Stimulated activated memory B cell treated with anti-CD40 and anti-IgM and Interleukin-4, amounts not matched to agents 10 μg/mL and 1 μg/mL and 100 μg/mL, for 72 hours (primary cell): Measurements from ENCODE around the gene HOXB2.

Source experiments
- ATAC-seq: fragments of 150-1000 bp; cut with Tn5 transposase; 2 replicates; pipeline ENCODE4 v1.10.0; 2021
- H3K27ac Mint-ChIP-seq: one replicate; pipeline ENCODE4 v1.8.0; 2022; ENCODE audit warnings: mild to moderate bottlenecking, mixed read lengths
- H3K27me3 Mint-ChIP-seq: one replicate; pipeline ENCODE4 v1.8.0; 2022; ENCODE audit warnings: mixed read lengths
- H3K36me3 Mint-ChIP-seq: one replicate; pipeline ENCODE4 v1.8.0; 2022; ENCODE audit warnings: mixed read lengths
- H3K4me1 Mint-ChIP-seq: one replicate; pipeline ENCODE4 v1.8.0; 2022; ENCODE audit warnings: mixed read lengths
- H3K4me3 Mint-ChIP-seq: one replicate; pipeline ENCODE4 v1.8.0; 2022; ENCODE audit warnings: mild to moderate bottlenecking, moderate library complexity, mixed read lengths
- H3K9me3 Mint-ChIP-seq: one replicate; pipeline ENCODE4 v1.8.0; 2022; ENCODE audit warnings: mixed read lengths

HOXB2 gene

DNA sequence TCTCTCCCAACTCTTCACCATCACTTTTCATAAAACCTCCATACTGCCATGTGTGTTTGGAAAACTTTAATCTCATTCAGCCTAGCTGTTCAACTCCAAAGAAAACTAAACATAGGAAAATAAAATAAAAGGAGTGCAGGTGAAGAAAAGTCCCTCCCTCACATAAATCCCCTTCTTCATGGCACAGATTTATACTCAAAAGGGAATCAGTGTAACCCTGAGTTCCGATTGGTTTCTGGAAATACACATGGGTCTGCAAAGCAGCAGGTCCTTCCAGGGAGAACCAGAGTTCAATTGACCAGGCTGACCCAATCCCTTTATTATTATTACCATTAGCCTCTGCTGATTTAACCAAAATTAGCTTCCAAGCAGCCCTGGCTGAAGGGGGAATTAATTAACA, 8.9 kb upstream of the HOXB2 start:
- no peak for ATAC-seq
- peaks cover 7% of the 10 kb centered on the region for H3K4me1 Mint-ChIP-seq
- no peak overlapping the region for H3K4me3 Mint-ChIP-seq
- no peaks in the 10 kb centered on the region for H3K36me3 Mint-ChIP-seq
- no peak overlapping the region for H3K27ac Mint-ChIP-seq
- H3K27me3 Mint-ChIP-seq: peaks cover 68% of the 10 kb centered on the region
- H3K9me3 Mint-ChIP-seq: no peaks in the 10 kb centered on the region

- peaks cover 7% of the 10 kb centered on the region for H3K4me1 Mint-ChIP-seq
- H3K4me3 Mint-ChIP-seq: no peak overlapping the region
- H3K27ac Mint-ChIP-seq: no peak overlapping the region
- no peaks in the 10 kb centered on the region for H3K9me3 Mint-ChIP-seq
- H3K36me3 Mint-ChIP-seq: no peaks in the 10 kb centered on the region
- no peak for ATAC-seq
- peaks cover 61% of the 10 kb centered on the region for H3K27me3 Mint-ChIP-seq
Measured at GRCh38 chr17:48553190-48553547, 8.3 kb upstream of the HOXB2 start.

GRCh38 chr17:48552466-48553189, 7.7 kb upstream of the HOXB2 start:
- H3K4me1 Mint-ChIP-seq: peaks cover 7% of the 10 kb centered on the region
- no peaks in the 10 kb centered on the region for H3K36me3 Mint-ChIP-seq
- no peaks in the 10 kb centered on the region for H3K9me3 Mint-ChIP-seq
- no peak overlapping the region for H3K4me3 Mint-ChIP-seq
- no peak overlapping the region for H3K27ac Mint-ChIP-seq
- no peak for ATAC-seq
- peaks cover 56% of the 10 kb centered on the region for H3K27me3 Mint-ChIP-seq

DNA sequence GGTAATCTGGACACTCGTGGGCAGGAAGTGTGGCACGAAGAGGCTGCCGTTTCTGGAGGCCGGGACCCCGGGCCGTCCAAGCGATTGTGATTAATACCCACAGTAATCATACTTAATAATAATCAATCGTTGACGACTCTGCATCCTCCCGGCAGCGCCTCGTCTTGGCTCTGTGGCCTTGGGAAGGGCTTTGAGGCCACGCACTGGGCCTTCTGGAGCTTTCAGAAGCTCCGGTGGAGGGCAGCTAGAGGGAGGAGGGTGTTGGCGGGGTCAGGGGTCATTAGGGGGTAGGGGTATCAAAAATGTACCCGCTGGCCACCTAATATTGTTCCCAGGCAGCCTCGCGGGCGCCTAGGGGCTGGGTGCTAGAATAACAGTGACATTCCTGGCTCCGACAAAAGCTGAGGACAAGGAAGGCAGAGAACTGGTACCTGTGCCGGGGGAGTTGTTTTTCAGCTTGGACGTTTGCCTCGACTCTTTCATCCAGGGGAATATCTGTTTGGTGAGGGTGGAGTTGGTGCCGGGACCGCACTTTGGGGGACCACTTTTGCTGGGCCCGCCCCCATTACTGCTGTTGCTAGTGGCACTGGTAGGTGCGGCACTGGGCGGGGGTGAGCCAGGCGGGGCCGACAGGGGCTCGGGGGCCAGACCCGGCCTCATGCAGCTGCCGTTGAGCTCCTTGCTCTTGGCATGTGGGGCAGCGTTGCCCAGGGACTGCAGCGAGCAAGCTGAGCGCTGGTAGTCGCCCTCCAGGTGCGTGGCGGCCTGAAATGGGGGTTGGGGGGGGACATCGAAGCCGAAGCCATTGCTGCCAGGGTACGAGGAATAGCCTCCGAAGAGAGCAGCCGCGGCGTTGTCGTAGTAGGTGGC, 6.9 kb upstream of the HOXB2 start:
- Mint-ChIP-seq H3K27me3 (peaks cover 54% of the 10 kb centered on the region), H3K9me3 (no peaks in the 10 kb centered on the region), H3K4me3 (no peak overlapping the region), H3K4me1 (peaks cover 7% of the 10 kb centered on the region), H3K36me3 (no peaks in the 10 kb centered on the region), H3K27ac (no peak overlapping the region)
- no peak for ATAC-seq

GRCh38 chr17:48551214-48551555, 6.3 kb upstream of the HOXB2 start:
- Mint-ChIP-seq H3K9me3 (no peaks in the 10 kb centered on the region), H3K36me3 (no peaks in the 10 kb centered on the region), H3K27me3 (peaks cover 54% of the 10 kb centered on the region), H3K4me3 (no peak overlapping the region), H3K4me1 (peaks cover 7% of the 10 kb centered on the region), H3K27ac (no peak overlapping the region)
- no peak for ATAC-seq

DNA sequence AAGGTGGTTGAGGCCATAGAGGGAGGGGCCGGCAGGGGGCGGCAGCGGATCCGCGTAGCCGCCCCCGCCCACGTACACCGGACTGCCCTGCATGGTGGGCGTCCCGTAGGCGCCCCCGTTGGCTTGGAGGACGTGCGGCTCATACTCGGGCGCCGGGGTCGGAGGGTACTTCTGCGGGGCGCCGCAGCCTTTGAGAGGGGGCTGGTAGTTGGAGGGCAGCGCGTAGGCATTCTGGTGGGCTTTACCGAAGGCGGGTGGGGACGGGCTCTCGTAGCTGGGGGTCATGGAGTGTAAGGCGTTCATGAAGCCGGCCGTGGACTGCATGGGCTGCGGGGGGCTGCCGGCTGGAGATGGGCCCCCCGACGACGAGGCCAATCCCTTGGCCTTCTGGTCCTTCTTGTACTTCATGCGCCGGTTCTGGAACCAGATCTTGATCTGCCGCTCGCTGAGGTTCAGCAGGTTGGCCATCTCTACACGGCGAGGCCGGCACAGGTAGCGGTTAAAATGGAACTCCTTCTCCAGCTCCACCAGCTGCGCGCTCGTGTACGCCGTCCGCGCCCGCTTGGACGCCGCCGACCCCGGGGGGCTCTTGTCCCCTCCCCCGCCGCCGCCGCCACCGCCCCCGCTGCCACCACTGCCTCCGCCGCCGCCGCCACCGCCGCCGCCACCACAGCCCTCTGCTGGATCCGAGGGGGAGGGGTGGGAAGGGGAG, 5.7 kb upstream of the HOXB2 start:
- Mint-ChIP-seq H3K9me3 (no peaks in the 10 kb centered on the region), H3K27me3 (peaks cover 54% of the 10 kb centered on the region), H3K4me1 (peaks cover 7% of the 10 kb centered on the region), H3K27ac (no peak overlapping the region), H3K36me3 (no peaks in the 10 kb centered on the region), H3K4me3 (no peak overlapping the region)
- ATAC-seq: peak; percentile 53

DNA sequence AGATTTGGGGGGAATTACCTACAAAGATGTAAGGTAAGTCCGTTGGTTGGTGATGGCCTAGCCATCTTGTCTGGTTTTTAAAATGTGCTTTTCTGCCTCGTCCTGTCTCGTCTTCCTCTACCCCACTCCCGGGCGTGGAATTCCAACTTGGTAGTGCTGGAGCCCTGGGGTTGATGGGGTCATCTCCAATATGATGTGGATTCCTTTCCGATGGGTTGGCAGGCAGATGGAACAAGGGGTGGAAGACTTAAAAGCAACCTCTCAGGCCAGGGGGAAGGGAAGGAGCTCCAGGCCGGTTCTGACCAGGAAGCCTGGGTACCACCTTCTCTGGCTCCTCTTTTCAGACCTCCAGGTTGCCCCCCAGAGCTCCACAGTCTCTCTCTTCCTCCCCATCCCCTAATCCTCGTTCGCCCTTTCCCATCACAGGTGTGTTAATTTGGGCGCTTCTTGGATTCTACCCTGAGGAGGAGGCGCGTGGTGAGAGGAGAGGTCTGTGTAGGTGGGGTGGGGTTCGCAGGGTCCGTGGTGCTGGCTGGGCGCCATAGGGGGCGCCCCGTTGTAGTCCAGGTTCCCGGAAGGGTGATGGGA, 5.1 kb upstream of the HOXB2 start:
- H3K27me3 Mint-ChIP-seq: peaks cover 54% of the 10 kb centered on the region

GRCh38 chr17:48549281-48549630, 4.3 kb upstream of the HOXB2 start:
- Mint-ChIP-seq H3K27ac (no peak overlapping the region), H3K27me3 (peaks cover 54% of the 10 kb centered on the region), H3K36me3 (no peaks in the 10 kb centered on the region), H3K4me1 (peaks cover 1% of the 10 kb centered on the region), H3K4me3 (no peak overlapping the region), H3K9me3 (no peaks in the 10 kb centered on the region)
- no peak for ATAC-seq

More for the DNA sequence above, 5.1 kb upstream of the HOXB2 start:
- Mint-ChIP-seq H3K4me1 (peaks cover 3% of the 10 kb centered on the region), H3K36me3 (no peaks in the 10 kb centered on the region), H3K4me3 (no peak overlapping the region), H3K27ac (no peak overlapping the region), H3K9me3 (no peaks in the 10 kb centered on the region)
- peak; percentile 29 for ATAC-seq

GRCh38 chr17:48548523-48549280, 3.8 kb upstream of the HOXB2 start:
- Mint-ChIP-seq H3K27me3 (peaks cover 54% of the 10 kb centered on the region), H3K4me3 (no peak overlapping the region), H3K9me3 (no peaks in the 10 kb centered on the region), H3K4me1 (peaks cover 7% of the 10 kb centered on the region), H3K27ac (no peak overlapping the region), H3K36me3 (no peaks in the 10 kb centered on the region)
- ATAC-seq: no peak

GRCh38 chr17:48547808-48548522, 3.1 kb upstream of the HOXB2 start:
- Mint-ChIP-seq H3K27me3 (peaks cover 54% of the 10 kb centered on the region), H3K4me1 (peaks cover 12% of the 10 kb centered on the region), H3K4me3 (no peak overlapping the region), H3K36me3 (no peaks in the 10 kb centered on the region), H3K9me3 (no peaks in the 10 kb centered on the region), H3K27ac (no peak overlapping the region)
- no peak for ATAC-seq

GRCh38 chr17:48546924-48547807, 2.3 kb upstream of the HOXB2 start:
- Mint-ChIP-seq H3K27ac (no peak overlapping the region), H3K4me1 (peaks cover 20% of the 10 kb centered on the region), H3K27me3 (peaks cover 56% of the 10 kb centered on the region), H3K9me3 (no peaks in the 10 kb centered on the region), H3K36me3 (no peaks in the 10 kb centered on the region), H3K4me3 (no peak overlapping the region)
- no peak for ATAC-seq

DNA sequence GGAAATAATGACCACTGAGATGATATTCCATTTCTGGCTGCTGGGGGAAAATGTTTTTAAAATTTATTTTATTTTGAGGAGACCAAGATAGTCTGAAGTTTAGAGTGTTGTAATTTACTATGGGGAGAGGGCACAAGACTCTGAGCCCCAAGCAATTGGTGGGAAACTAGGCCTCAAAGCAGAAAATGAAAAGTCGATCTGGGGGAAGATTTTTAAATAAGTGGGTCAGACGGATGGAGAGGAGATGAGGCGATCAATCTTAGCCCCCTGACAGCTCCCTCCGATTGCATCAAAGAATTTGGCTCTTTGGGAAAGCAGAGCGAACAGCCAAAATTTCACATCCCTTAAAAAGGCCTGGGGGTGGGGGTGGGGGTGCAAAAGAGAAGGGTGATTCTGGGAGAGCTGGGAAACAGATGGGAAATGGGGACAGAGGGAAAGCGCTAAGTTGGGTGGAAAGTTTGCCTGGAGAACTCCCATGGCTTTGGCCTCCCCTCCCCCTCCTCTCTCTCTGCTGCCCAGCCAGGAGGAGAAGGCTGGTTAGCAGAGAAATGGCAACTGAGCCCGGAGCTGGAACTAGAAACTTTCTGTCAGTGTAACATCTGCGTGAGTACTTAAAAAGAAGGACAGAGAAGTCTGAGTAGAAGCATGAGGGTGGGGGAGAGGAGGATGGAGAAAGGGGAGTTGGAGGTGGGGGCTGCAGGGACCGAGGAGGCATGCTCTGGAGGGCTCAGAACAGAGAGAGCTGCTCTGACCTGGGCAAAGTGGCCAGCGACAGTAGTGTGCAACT, 1.4 kb upstream of the HOXB2 start:
- Mint-ChIP-seq H3K9me3 (no peaks in the 10 kb centered on the region), H3K4me3 (no peak overlapping the region), H3K27ac (no peak overlapping the region), H3K36me3 (no peaks in the 10 kb centered on the region), H3K4me1 (peaks cover 28% of the 10 kb centered on the region), H3K27me3 (peaks cover 56% of the 10 kb centered on the region)
- ATAC-seq: no peak

DNA sequence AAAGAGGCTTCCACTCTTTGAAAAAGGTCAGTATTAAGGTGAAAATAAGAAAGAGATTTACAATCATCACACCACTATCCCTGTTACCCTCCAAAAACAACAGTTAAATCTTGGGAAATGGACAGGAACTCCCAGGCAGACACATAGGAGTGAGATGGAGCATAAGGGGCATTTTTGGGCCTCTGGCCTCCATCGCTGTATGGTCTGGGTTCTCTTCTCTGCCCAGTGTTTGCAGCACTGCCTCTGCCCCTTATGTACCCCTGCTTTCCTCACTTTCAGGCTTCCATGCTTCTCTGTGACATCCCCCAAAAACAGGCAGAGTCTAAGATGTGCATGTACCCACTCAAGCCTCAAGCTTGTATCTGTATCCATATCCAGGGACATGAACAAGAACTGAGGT, 630 bp upstream of the HOXB2 start:
- Mint-ChIP-seq H3K27me3 (peaks cover 64% of the 10 kb centered on the region), H3K36me3 (no peaks in the 10 kb centered on the region), H3K4me3 (no peak overlapping the region), H3K9me3 (no peaks in the 10 kb centered on the region), H3K27ac (no peak overlapping the region), H3K4me1 (peaks cover 34% of the 10 kb centered on the region)
- ATAC-seq: no peak
